Effector CD4-positive, alpha-beta T cell (primary cell): ENCODE data around the gene SORBS1.

Experiments
- DNase-seq: peaks from one replicate; pipeline ENCODE4 v3.0.0-alpha.2; 2020

Gene SORBS1

GRCh38 chr10:95458871-95459270 is 102.3 kb downstream of the SORBS1 start:
- no peak for DNase-seq

DNA sequence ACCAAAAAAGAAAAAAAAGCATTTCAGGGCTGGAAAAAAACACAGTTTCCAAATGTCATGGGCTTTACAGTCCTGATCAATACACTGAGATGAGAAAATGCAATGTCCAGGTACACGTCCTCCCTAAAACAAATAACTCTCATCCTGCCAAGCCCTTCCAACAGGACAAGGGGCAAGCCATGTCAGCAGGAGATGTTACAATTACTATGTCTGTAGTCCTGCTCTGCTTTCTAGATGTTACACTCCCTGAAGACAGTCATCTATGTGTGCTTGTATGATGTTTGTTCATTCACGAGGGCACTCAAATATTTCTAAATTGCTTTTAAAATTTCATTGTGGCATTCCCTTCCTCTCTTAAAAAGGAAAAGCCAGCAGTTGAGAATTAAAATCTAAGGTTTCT is 103.2 kb downstream of the SORBS1 start:
- no peak for DNase-seq

GRCh38 chr10:95457319-95457886 is 103.8 kb downstream of the SORBS1 start:
- DNase-seq = no peak

DNA sequence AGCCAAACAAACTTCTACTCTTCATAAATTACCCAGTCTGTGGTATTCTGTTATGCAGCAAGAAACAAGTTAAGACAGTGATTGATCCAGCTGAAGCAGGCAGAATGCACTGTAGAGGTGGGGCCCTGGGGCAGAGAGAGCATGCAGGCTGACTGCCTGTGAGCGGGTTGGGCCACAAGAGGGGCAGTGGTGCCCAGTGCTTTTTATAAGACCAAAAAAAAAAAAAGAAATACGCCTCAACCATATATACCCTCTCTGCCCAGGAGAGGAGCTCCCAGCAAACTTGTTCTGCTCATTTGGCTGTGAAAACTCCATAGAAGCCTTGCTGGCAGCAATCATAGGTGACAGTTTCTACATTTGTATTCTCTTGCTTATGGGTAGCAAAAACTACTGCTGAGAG is 104.7 kb downstream of the SORBS1 start:
- no peak for DNase-seq

- no peak for DNase-seq
Measured at GRCh38 chr10:95454940-95455339, 106.2 kb downstream of the SORBS1 start.

GRCh38 chr10:95454356-95454755 is 106.8 kb downstream of the SORBS1 start:
- no peak for DNase-seq

DNA sequence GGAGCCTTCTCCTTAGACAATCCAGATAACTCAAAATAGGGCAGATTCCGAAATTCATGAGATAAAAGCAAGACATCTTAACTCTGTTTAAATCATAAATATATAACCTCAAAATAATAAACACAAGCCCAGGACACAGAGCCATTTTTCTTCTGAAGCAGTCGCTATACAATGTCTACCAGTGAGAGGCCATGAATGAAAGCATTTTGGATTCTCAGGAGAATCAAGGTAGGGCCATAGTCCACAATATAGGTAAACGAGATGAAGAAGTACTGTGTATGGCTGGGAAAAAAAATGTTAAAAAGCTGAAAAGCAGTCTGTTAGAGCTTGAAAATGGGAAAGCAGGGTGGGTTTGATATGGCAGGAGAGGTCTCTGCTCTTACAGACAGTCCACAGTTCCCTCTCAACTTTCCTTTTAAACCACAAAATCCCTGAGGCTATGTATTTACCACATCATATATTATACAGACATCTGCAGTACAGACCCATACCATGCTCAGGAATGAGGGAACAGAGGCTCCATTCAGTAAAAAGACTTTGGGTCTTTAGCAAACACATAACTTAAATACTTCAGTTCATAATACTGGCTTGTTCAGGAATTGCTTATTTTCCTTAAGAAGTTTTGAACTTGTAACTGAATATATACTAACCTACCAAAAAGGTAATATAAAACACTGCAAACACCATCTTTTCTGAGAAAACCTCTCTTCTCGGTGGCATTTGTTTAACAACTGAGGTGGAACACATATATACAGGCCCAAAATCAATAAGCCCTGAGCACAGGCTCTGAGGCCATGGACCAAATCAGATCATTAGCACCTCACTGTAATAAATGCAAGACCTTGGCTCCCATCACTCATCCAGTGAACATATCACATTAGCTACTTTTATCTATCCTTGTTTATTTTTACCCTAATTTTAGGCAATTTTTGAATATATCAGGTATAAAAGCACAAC is 109.3 kb downstream of the SORBS1 start:
- no peak for DNase-seq

DNA sequence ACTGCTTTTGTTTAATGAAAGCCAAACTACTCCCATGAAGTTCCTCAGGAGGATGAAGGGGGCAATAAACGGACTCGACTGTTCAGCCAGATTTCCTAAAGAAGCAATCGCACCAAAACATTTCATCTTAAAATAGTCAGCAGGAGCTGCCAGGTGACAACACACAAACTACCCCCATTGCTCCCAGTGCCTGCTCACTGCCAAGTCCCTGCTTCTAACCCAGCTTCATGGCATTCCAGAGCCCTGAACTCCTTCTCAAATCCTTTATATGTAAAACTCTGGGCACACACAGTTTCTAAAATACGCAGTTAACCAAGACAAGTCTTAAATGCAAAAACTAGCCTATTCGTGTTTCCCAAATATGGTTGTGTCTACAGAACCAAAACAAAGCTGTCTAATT is 110.0 kb downstream of the SORBS1 start:
- DNase-seq = no peak

DNA sequence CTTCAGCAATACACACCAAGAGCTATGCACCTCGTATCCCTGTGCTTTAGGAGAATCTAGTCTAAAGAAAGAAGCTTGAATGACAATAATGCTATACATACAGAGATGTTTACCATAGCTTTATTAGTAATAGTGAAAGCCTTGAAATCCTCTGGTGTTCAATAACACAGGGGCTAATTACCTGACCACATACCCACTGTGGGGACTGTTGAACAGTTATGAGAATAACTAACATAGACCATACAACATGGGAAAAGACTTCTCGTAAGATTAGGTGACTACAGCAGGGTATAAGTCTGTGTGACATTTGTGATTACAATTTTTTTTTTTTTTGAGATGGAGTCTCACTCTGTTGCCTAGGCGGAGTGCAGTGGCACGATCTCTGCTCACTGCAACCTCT is 111.0 kb downstream of the SORBS1 start:
- no peak for DNase-seq

DNA sequence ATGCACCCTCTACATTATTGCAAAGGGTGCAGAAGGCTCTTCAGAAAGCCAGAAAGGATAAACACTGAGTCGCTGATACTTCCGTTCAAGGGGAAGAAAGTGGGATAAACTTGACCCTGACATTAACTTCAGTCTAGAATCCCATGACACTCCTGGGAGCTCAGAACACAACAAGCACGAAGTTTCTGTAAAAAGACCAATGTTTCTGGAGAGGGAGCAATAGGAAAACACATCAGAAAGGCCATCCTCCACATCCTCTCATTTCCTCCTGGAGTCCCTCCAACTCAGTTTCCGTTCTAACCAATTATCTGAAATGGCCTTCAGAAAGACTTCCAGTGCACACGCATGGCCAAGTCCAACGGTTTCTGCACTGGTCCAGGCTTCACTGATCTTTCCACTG is 113.5 kb downstream of the SORBS1 start:
- no peak for DNase-seq

DNA sequence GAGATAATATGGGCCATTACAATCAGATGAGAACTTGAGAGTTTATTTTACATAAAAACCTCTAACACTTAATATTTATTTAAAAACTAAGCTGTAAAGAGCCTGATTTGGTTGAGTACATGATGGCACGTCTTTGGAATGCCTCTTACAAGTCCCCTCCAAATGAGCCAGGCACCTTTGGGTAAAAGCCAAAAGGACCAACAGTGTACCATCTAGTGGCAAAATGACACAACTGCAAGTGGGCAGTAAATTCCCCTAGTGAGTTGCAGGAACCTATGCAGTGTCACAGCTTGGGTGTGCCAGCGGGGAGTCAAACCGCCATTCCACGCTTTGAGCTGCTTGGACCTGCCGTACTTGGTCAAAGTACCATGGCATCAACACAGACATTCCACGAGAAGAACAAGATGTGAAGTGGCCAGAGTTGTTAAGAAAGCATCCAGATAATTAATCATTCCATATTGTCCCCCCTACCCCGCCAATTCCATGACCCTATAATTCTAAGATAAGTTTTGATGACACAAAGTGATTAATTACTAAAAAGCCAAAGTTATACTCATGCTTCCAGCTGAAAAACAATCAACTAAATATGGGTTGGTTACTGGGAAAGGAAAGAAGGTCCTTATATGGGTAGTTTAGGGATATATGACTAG is 115.2 kb downstream of the SORBS1 start:
- DNase-seq = no peak

- no peak for DNase-seq
Measured at GRCh38 chr10:95445223-95445836, 115.8 kb downstream of the SORBS1 start.

GRCh38 chr10:95444792-95445191 is 116.4 kb downstream of the SORBS1 start:
- DNase-seq = no peak

DNA sequence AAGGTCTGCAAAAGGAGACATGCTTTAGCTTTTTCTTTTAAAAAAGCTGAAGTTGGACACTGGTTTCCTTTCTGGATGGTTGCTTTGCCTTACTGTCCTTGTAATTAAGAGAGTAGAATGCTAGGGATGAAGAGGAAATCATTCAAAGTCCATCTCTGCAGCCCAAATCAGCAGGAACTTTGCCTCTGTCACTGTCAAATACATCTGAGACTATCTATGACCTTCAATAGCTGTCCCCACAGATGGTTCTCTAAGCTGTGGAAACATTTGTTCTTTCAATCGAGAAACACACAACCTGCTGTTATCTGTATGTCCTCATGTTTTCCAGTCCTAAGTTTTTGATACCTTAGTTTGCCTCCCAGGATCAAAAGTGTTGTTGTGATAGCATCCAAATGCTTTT is 117.5 kb downstream of the SORBS1 start:
- DNase-seq = no peak

GRCh38 chr10:95442341-95442740 is 118.8 kb downstream of the SORBS1 start:
- DNase-seq = no peak

DNA sequence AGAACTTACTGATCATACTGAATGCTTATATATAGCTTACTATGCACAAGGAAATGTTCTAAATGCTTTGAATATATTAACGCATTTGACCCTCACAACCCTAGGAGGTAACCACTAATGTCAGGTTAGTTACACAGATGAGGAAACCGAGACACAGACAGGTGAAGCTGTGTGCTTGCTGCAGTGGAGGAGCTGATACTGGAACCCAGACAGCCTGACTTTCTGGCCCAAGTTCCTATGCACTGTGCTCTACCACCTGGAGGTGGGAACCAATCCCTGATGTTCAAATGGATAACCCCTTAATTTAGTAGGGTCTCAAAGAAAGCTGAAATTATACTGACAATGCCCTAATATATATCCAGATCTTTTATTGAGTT is 119.6 kb downstream of the SORBS1 start:
- no peak for DNase-seq

DNA sequence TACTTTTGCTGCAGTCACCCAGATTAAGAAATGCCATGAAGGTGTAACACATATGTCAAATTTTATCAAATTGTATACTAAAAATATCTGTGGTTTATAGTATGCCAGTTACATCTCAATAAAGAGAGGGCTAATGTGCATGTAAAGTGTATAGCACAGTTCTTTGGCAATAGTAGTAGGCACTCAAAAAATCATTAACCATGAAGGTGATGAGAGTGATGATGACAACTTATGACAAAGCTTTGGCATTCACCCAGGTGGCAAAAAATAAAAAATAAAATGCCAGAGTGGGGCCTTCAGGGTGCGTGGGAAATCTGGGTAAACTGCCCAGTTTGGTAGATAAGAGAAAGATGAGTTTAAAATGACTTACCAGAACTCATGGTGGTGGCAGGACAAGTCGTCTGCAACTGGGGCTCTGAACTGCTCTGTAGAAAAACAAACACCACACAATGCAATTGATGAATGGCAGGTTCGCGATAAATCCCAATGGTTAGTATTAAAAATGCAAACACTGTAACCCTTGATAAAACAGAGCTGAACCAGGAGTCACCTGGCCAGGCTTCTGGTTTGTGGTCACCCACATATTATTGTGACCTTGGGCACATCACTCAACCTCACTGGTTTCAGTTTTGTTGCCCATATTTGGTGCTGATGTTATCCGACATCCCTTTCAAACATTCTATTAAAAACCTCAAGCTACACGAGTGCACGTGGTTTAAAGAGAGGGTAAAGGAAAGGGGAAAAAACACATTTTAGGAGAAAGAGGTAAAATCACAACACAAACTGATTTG is 120.2 kb downstream of the SORBS1 start:
- DNase-seq = no peak

DNA sequence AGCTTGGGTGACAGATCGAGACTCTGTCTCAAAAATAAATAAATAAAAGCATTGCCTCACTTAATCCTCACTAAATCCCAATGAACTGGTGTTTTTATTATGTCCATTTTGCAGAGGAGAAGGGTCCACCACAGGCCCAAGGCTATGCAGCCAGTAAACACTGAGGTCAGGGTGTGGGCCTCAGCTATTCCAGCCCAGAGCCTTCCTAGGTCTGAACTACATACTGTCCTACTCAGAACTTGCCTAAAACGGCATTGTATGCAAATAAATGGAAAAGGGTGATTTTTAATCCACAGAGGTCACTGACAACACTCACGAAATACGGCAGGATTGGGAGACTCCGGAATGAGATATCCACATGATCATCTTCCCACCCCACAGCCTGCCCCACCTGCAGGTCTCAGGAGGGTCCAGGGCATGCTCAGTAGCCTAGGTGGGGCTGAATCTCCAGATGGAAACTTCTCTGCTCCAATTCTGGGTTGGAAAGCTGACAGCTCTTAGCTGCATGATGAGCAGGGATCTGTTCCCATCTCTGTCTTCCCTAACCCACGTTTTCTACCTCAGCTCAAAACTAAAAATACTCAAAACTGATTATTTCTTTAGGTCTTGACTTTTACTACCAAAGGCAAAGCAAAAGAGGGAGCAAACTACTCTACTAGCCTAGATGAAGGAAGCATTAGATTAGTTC is 121.0 kb downstream of the SORBS1 start:
- no peak for DNase-seq

DNA sequence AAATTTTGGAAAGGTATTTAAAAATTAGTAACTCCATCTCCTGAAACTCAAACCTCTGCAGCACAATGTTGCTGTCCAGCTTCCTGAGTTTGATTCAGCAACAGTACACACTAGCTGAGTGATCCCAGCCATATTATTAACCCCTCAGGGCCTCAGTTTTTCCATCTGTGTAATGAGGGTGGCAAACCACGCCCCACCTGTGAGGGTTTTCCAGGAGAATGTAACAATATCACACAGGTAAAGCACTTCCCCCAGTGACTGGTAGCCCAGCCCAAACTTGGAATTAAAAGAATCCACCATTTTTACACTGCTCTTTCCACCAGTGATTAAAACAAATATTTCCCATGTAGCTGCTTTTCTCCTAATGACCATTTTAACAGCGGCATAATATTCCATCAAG is 122.4 kb downstream of the SORBS1 start:
- DNase-seq = no peak

DNA sequence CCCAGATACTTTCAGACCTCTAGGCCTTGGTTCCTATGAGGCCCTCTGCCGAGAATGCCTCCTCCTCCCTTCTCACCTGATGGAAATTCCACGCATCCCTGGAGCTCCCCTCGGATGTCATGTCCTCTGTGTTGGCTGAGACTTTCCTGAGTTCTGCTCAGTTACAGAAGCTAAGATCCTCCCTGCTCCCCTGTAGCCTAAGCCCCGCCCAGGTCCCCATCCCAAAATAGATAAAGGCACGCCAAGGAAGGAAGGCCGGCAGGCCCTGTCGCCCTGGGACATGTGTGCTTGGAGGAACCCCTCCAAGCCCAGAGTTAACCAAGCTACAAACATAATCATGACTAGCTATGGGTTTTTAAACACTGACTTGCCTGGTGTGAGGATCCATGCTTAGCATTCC is 123.5 kb downstream of the SORBS1 start:
- DNase-seq = no peak

DNA sequence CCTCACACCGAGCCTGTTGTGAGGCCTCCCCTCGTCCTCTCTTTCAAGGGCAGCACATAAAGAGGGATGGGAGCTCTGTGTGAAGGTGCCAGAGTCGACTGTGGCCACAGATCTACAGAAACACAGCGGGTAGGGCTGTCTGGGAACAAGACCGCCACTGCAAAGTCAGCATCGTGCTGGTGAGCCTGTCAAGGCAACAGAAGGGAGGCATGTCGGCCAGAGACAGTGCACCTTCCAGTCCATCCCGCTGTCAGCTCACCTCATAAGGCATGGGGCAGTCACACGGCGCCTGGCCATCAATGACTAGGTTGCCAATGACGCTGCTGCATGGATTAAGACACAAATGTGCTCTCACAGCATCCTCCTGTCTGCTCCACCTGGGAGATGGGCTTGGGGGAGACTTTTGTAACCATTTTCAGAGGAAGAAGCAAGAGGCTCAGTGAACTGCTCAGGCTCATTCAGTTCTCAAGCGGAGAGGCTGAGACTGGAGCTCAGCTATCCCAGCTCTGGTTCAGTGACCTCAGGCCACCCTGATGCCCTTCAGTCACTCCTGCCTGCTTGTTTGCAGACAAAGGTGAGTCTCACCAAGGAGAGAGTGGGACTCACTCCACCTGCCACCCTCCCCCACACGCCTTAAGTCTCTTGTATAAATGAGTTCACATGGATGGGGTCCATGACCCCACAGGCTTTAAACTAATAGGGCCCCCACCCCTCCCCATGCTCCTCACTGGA is 125.5 kb downstream of the SORBS1 start:
- no peak for DNase-seq
